Neural progenitor cell (in vitro differentiated cells): ENCODE measurements around the gene TRIM39.

ENCODE experiments used
- CTCF ChIP-seq: fragments of 200-600 bp; sonication (generic); IDR thresholded peaks from 2 replicates; pipeline ENCODE4 v1.5.1; 2017; ENCODE audit warnings: antibody characterized with exemption, mild to moderate bottlenecking
- EZH2 ChIP-seq: fragments of 200-600 bp; sonication (generic); IDR thresholded peaks from 2 replicates; pipeline ENCODE4 v1.6.1; 2017; ENCODE audit warnings: antibody characterized with exemption, mild to moderate bottlenecking, moderate library complexity
- EZH2phosphoT487 ChIP-seq: fragments of 200-600 bp; sonication (generic); IDR thresholded peaks from 2 replicates; pipeline ENCODE4 v1.6.1; 2017; ENCODE audit warnings: antibody characterized with exemption

- TF ChIP-seq CTCF = no peak
- TF ChIP-seq EZH2 = no peak
- TF ChIP-seq EZH2phosphoT487 = no peak
Observed at GRCh38 chr6:30341728-30342127, 15.0 kb downstream of the TRIM39 start.
